GM21737 (cell line): ENCODE data around the gene CTDNEP1.

Experiments used
- ATAC-seq: cut with Tn5 transposase; IDR thresholded peaks from one replicate; pipeline ENCODE4 v1.9.1; 2021; ENCODE audit warnings: mild to moderate bottlenecking, moderate library complexity; ENCODE audit not compliant: unreplicated experiment

CTDNEP1 gene

GRCh38 chr17:7232114-7232513 is 19.4 kb downstream of the CTDNEP1 start:
- ATAC-seq = no peak

DNA sequence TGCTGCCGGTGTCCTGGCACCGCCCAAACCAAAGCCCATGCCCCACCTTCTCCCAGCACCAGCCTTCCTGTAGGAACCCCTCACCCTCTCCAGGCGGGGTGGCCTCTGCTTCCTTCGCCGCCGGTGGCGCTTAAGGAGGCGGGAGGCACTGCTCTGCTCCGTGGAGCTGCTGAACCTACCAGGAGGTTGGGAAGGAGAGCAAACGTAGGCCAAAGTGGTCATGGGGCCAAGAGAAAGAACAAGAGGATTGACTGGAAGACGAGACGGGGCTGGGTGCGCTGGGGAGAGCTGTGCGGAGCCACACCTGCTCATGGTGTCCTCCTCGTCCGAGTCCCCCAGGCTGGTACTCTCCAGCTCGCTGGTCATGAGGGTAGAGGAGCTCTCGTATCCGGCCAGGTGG is 22.0 kb downstream of the CTDNEP1 start:
- no peak for ATAC-seq

DNA sequence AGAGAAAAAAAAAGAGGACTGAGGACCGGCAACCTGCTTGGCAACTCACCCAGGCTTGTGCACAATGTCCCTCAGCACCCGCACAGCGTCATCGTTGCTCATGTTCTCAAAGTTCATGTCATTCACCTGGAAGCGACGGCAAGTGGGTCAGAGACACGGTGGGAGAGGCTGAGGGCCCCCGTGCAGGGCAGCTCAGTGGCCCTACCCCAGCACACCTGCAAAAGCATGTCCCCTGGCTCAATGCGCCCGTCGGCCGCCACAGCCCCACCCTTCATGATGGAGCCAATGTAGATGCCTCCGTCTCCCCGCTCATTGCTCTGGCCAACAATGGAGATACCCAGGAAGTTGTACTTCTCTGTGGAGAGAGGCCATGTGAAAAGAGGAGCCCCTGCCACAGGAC is 22.6 kb downstream of the CTDNEP1 start:
- no peak for ATAC-seq

DNA sequence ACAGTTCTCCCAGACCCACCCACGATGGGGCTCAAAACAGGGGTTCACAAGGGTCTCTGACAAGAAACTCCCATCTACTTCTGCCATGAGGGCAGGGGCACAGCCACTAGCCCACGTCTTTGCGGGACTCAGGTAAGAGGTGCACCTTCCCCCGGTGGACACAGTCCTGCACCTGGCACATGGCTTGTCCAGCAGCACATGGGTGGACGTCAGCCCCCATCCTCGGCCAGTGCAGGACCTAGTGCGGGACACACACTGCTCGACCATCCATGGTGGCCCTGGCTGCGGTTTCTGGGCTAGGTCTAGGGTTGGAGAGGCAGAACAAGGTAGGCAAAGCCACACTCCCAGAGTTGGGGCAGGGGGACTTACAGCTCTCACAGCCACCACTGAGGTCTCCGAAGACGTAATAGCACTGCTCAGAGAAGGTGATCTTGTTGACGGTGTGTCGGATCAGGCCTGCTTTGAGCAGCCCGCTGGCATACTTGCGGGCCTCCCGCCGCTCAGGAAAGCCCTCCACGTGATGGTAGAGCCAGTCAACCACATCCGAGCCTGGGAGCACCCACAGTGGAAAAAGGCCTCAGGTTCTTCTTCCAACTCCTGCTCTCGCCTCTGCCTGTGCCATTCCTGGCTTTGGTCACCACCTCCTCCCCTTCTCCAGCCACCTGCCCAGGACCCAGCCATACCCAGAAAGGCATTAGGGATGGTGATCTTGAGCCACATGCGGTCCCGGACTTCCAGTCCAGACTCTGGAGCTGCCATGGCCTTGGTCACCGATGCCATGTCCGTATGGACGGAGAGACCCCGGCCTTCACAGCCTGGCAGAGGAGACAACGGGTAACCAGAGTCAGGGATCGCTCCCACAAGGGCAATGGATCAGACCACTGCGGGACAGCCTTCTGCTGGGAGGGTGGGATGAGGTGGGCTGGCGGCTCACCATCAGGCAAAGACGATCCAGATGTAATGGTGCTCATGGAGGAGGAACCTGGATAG is 24.5 kb downstream of the CTDNEP1 start:
- no peak for ATAC-seq

- ATAC-seq = no peak
Observed at GRCh38 chr17:7225711-7226331, 25.7 kb downstream of the CTDNEP1 start.

DNA sequence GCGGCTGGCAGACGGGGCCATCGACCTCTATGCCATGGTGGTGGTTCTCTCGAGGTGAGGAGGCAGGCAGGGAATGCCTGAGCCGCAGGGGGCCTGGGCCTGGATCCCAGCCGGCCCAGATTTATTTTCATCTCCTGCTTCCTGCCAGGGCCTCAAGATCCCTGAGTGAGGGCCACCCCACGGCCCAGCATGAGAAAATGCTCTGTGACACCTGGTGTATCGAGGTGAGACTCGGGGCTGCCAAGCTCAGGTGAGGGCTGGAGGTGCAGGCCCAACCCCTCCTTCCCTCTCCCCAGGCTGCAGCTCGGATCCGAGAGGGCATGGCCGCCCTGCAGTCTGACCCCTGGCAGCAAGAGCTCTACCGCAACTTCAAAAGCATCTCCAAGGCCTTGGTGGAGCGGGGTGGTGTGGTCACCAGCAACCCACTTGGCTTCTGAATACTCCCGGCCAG is 26.8 kb downstream of the CTDNEP1 start:
- no peak for ATAC-seq

DNA sequence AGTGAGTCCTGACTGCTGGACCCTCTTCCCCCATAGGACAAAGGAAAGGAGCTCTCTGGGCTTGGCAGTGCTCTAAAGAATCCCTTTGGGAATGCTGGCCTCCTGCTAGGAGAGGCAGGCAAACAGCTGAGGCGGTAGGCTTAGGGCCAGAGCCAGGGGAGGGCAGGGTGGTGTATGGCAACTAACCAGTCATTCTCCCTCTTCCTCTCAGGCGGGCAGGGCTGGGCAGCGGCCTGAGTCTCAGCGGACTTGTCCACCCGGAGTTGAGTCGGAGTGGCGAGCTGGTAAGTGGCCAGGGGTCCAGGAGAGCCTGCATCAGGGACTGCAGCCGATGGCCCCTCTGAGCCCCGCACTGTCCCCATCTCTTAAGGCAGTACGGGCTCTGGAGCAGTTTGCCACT is 27.4 kb downstream of the CTDNEP1 start:
- ATAC-seq = no peak

GRCh38 chr17:7223375-7223774 is 28.2 kb downstream of the CTDNEP1 start:
- no peak for ATAC-seq

DNA sequence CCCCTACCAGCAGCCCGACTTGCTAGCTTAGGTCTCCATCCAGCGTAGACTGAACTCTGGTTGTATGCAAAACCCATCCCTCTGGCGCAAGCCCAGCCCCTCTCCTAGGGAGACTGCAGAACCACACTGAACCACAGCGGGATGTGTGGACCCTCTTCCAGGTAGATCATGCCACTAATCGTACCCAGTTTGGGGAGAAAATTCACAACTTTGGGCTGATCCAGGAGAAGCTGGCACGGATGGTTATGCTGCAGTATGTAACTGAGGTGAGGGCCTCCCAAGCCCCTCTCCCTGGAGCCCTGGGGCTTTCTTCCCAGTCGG is 28.6 kb downstream of the CTDNEP1 start:
- ATAC-seq = no peak

- no peak for ATAC-seq
Observed at GRCh38 chr17:7222093-7222971, 29.2 kb downstream of the CTDNEP1 start.

DNA sequence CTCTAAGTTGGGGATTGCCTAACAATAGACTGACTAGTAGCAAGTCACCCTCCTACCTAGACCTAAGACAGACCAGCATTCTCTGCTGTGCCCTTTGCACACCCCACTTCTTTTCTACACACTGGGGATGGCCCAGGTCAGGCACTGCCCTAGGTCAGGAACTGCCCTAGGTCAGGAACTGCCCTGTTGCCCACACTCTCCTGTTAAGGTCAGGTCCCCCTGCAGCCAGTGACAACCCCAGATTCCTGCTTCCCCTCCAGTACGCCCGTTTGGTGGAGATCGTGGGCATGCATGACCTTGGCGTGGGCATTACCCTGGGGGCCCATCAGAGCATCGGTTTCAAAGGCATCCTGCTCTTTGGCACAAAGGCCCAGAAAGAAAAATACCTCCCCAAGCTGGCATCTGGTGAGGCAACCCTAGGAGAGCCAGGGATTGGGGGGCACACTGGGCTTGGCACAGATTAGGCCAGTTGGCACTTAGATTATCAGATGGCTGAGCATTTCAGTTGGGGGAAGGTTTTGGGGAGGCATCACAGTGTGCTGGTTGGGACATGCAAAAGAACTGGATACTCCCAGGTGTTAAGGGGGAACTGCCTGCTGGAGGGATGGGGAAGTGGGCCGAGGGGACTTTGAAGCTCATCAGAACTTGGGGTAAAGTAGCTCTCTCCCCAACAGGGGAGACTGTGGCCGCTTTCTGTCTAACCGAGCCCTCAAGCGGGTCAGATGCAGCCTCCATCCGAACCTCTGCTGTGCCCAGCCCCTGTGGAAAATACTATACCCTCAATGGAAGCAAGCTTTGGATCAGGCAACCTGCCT is 30.0 kb downstream of the CTDNEP1 start:
- ATAC-seq = no peak

- ATAC-seq = no peak
Observed at GRCh38 chr17:7220593-7221277, 30.8 kb downstream of the CTDNEP1 start.

- ATAC-seq = peak; percentile 52
Observed at GRCh38 chr17:7219812-7220592, 31.5 kb downstream of the CTDNEP1 start, which contains the start of the genes ACADVL and DLG4. Gene ACADVL, plus strand, starts transcription at chr17:7219938. Its CDS starts 47 bp downstream, at chr17:7219985. Gene DLG4, minus strand, starts transcription at chr17:7219836.

GRCh38 chr17:7219229-7219811 is 32.2 kb downstream of the CTDNEP1 start:
- ATAC-seq = no peak

DNA sequence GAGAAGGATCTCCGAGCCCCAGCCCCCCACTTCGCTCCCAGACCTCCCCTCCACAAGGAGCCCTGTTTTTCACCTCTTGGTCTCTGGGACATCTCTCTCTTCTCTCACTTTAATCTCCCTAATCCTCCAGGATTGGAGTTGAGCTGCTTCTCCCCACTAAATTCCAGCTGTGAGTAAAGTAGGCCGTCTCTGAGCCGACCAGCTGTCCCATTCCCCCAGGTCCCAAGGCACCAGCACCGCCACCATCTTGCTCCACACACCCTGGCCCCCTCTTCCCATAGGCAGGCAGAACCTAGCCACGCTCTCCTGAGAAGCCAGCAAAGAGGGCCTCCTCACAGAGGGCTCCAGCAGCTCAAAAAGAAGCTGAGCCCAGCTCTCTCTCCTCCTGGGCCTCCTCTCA is 32.8 kb downstream of the CTDNEP1 start:
- ATAC-seq = no peak

GRCh38 chr17:7218166-7218565 is 33.4 kb downstream of the CTDNEP1 start:
- ATAC-seq = no peak

DNA sequence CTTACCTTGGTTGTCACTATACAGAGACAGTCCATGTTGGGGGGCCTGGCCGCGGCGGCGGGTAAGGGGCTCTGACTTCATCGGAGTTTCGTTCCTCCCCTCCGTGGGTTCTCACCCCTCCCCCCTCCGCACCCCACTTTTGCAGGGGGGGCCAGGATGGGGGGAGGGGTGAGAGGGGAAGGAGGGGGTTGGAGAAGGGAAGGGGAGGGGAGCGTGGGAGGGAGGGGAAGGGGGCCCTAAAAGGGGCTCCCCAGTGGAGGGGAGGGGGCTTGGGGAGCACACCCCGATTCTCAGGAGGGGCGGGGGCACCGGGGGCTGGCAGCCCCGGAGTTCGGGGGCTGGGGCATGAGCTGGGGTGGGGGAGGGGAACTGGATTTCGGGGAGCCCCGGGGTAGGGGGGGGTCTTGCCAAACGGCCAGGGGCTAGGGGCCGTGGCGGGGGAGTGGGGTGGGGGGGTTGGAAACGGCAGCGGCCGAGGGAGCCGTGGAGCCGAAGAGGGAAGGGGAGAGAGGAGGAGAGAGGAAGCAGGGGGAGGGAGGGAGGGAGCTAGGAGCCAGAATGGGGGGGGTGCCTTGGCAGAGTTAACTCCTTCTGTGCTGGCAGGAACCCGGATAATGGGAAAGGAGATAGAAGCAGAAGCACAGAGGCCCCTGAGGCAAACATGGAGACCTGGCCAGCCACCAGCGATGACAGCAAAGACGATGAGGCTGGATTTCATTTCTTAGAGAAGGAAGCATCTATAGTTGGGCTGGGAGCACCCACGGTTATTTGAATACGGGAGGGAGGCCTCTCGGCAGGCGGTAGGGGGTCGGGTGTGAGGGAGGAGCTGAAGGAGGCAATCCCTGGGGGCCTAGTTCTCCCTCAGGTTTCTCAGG is 34.2 kb downstream of the CTDNEP1 start:
- ATAC-seq = no peak
